Stomach (tissue), 4 donors: ENCODE data around the gene CCDC13.

Experiments
- CTCF ChIP-seq, 7 experiments: fragments of 450-650 bp in 4 of 7; fragments of 200-600 bp in 3 of 7; sonication (generic) in 3 of 7; IDR thresholded peaks; one replicate each; pipeline ENCODE4 v1.5.1; 2016 to 2019; ENCODE audit warnings: antibody characterized with exemption in 7 of 7, control low read depth in 2 of 7, mild to moderate bottlenecking in 1 of 7
- POLR2A ChIP-seq, 4 donors: fragments of 450-650 bp; IDR thresholded peaks; one replicate each; pipeline ENCODE4 v1.6.1; 2016; ENCODE audit warnings: antibody characterized with exemption in 4 of 4, control low read depth in 2 of 4, mild to moderate bottlenecking in 1 of 4, moderate library complexity in 1 of 4
- POLR2AphosphoS5 ChIP-seq, 3 donors: sonication (generic); formaldehyde crosslinking; IDR thresholded peaks; one replicate each; pipeline ENCODE4 v1.6.1; 2016; ENCODE audit warnings: antibody characterized with exemption in 3 of 3

- TF ChIP-seq POLR2AphosphoS5 (IDR thresholded peaks at IDR 0.05), result no peak
- TF ChIP-seq CTCF (IDR thresholded peaks at IDR 0.05), result no peak
- TF ChIP-seq POLR2A (IDR thresholded peaks at IDR 0.05), result no peak
Observed at GRCh38 chr3:42786631-42787030, 13.6 kb upstream of the CCDC13 start.
